ENCODE measurements around the gene LOXL1. TPM values are rescaled to one million over a fixed set of nuclear protein-coding genes. Genes with fewer than 3 reads are reported as not detected.
A peak's percentile ranks its signal among the peaks of the same experiment; 100 is the strongest.
"Not testable (repeated sequence)": the region's sequence is repeated elsewhere in the genome, so short reads cannot be mapped to it uniquely, and the experiment has no call there.

The LOXL1 gene
- total RNA-seq, 1 donor from 2014 or later = 163 TPM

DNA sequence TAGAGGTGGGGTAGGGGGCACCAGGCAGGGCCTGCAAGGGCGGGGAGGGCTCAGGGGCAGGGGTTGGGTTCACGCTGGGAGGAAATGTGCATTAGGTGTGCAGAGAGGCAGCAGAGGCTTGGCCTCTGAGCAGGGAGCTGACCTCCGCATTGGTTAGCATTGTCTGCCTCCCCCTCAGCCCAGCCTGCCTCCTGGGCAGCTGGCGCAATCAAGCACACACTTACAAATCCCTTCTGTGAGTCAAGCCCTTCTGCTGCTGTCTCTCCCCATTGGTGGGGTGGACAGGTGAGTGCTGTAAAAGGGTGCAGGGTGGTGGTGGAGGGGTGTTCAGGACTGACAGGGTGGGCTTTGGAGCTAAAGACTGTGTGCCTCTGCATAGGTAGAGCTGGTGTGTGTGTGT lies 9.3 kb downstream of the LOXL1 start:
- Mint-ChIP-seq H3K36me3 (ENCODE audit: unreplicated experiment) (no peaks in the 10 kb centered on the region), H3K4me1 (ENCODE audit: low read depth, unreplicated experiment) (peaks cover 50% of the 10 kb centered on the region), H3K27me3 (ENCODE audit: unreplicated experiment) (peaks cover 14% of the 10 kb centered on the region), H3K4me3 (ENCODE audit: unreplicated experiment) (peak overlapping the region; percentile 61), H3K9me3 (ENCODE audit: unreplicated experiment) (peaks cover 8% of the 10 kb centered on the region), H3K27ac (ENCODE audit: unreplicated experiment) (peak overlapping the region; percentile 80)
- DNase-seq = no peak
- no peak for TF ChIP-seq CTCF (IDR thresholded peaks at IDR 0.05; ENCODE audit: partially characterized antibody, unreplicated experiment)

DNA sequence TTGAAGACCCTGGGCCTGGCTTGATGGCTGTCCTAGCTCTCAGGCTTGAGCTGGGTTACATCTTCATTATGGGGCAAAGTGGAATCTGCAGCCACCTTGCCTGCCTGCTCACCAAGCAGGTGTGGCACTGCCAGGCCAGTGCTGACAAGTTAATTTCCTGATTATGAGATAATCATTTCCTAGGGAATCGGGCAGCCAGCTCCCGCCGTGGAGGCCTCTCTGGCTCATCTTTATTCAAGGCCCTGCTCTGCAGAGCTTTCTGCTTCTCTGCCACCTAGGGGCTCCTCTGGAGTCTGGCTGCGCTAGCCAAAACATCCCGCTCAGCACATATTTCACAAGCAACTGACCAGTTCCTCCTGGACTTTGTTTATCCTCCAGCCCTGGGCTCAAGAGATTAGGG lies 9.9 kb downstream of the LOXL1 start:
- Mint-ChIP-seq H3K27me3 (ENCODE audit: unreplicated experiment) (peaks cover 14% of the 10 kb centered on the region), H3K4me3 (ENCODE audit: unreplicated experiment) (peak overlapping the region; percentile 44), H3K36me3 (ENCODE audit: unreplicated experiment) (no peaks in the 10 kb centered on the region), H3K9me3 (ENCODE audit: unreplicated experiment) (peaks cover 8% of the 10 kb centered on the region), H3K27ac (ENCODE audit: unreplicated experiment) (peak overlapping the region; percentile 86), H3K4me1 (ENCODE audit: low read depth, unreplicated experiment) (peaks cover 49% of the 10 kb centered on the region)
- DNase-seq = no peak
- TF ChIP-seq CTCF (IDR thresholded peaks at IDR 0.05; ENCODE audit: partially characterized antibody, unreplicated experiment) = no peak

DNA sequence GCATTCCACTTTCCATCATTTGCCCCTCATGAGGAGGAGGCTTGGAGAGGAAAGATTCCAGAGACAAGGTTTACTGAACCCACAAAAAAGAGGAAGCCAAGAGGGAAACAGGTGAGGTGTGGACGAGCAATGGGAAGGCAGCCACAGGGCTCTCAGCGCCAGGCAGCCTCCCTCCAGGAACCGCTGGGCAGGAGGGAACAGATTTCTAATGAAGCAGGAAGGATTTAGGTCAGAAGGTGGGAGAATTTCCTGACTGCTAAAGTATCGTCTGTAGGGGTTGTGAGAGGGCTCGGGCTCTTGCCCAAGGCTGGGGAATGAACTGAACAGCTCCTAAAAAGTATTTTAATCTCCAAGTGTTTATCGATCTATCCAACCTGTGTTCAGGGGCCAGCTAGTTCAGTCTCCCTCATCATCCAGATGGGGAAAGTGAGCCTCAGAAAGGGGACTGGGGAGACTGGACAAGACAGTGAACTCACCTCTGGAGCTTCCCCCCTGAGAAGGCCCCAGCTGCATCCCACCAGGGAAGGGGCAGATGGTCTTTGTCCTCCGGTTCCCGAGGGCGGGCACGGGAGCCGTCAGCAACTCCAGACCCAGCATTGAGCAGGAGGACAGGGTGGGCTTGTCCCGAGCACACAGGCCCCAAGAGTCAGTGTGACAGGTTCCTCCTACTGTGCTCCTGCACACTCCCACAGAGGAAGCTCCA lies 10.5 kb downstream of the LOXL1 start:
- Mint-ChIP-seq H3K4me1 (ENCODE audit: low read depth, unreplicated experiment) (peaks cover 49% of the 10 kb centered on the region), H3K27me3 (ENCODE audit: unreplicated experiment) (peaks cover 14% of the 10 kb centered on the region), H3K36me3 (ENCODE audit: unreplicated experiment) (no peaks in the 10 kb centered on the region), H3K27ac (ENCODE audit: unreplicated experiment) (peak overlapping the region; percentile 86), H3K4me3 (ENCODE audit: unreplicated experiment) (peak overlapping the region; percentile 44), H3K9me3 (ENCODE audit: unreplicated experiment) (peaks cover 8% of the 10 kb centered on the region)
- no peak for TF ChIP-seq CTCF (IDR thresholded peaks at IDR 0.05; ENCODE audit: partially characterized antibody, unreplicated experiment)
- DNase-seq = no peak

DNA sequence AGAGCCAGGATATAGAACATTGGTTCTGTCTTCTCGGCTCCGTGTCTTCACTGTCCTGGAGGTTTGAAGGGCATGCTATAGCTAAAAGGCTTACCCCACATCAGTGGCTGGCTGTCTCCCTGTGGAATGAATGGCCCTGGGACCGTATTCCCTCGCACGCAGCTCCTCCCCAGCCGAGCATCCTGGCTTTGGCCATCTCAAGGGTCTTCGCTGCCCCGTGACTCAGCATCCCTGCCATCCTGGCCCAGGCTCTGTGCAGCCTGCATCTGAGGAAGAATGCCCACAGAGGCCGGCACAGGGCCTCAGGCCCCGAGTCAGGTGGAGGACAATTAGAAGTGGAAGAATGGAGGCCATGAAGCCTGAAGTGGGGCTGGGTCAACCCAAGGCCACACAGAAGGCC lies 11.0 kb downstream of the LOXL1 start:
- no peak for DNase-seq
- Mint-ChIP-seq H3K4me1 (ENCODE audit: low read depth, unreplicated experiment) (peaks cover 50% of the 10 kb centered on the region), H3K36me3 (ENCODE audit: unreplicated experiment) (no peaks in the 10 kb centered on the region), H3K27ac (ENCODE audit: unreplicated experiment) (no peak overlapping the region), H3K4me3 (ENCODE audit: unreplicated experiment) (no peak overlapping the region), H3K9me3 (ENCODE audit: unreplicated experiment) (peaks cover 10% of the 10 kb centered on the region), H3K27me3 (ENCODE audit: unreplicated experiment) (peaks cover 14% of the 10 kb centered on the region)
- no peak for TF ChIP-seq CTCF (IDR thresholded peaks at IDR 0.05; ENCODE audit: partially characterized antibody, unreplicated experiment)

DNA sequence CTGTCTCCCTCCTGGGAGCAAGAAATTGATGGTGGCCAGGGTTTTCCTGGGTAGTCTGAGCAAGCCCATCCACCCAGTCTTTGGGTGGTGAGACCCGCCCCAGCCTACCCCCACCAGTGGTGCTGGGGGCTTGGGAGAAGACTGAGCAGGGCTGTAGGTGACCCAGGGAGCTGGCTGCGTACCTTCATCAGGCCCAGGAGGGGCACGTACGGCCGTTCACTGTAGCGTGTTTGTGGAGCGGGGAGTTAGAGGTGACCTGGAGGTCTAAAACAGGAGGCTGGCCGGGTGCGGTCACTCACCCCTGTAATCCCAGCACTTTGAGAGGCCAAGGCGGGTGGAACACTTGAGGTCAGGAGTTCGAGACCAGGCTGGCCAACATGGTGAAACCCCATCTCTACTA lies 11.5 kb downstream of the LOXL1 start:
- H3K36me3 Mint-ChIP-seq (ENCODE audit: unreplicated experiment) = no peaks in the 10 kb centered on the region
- H3K9me3 Mint-ChIP-seq (ENCODE audit: unreplicated experiment) = peaks cover 10% of the 10 kb centered on the region
- DNase-seq = no peak
- TF ChIP-seq CTCF (IDR thresholded peaks at IDR 0.05; ENCODE audit: partially characterized antibody, unreplicated experiment) = no peak
- no peak overlapping the region for H3K4me3 Mint-ChIP-seq (ENCODE audit: unreplicated experiment)
- H3K27me3 Mint-ChIP-seq (ENCODE audit: unreplicated experiment) = peaks cover 12% of the 10 kb centered on the region
- H3K27ac Mint-ChIP-seq (ENCODE audit: unreplicated experiment) = no peak overlapping the region
- peaks cover 52% of the 10 kb centered on the region for H3K4me1 Mint-ChIP-seq (ENCODE audit: low read depth, unreplicated experiment)

DNA sequence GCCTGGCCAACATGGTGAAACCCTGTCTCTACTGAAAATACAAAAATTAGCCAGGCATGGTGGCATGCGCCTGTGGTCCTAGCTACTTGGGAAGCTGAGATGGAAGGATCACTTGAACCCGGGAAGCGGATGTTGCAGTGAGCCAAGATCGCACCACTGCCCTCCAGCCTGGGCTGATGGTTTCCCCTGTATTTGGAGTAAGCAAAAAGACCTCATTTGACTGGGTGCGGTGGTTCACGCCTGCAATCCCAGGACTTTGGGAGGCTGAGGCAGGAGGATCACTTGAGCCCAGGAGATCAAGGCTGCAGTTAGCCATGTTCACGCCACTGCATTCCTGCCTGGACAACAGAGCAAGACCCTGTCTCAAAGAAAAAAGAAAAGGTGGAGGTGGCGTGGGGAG lies 12.3 kb downstream of the LOXL1 start:
- not testable (repeated sequence) for H3K27ac Mint-ChIP-seq (ENCODE audit: unreplicated experiment); H3K27me3 Mint-ChIP-seq (ENCODE audit: unreplicated experiment)
- peaks cover 55% of the 10 kb centered on the region for H3K4me1 Mint-ChIP-seq (ENCODE audit: low read depth, unreplicated experiment)

More for the DNA sequence above, 12.3 kb downstream of the LOXL1 start:
- not testable (repeated sequence) for DNase-seq; H3K36me3 Mint-ChIP-seq (ENCODE audit: unreplicated experiment); H3K4me3 Mint-ChIP-seq (ENCODE audit: unreplicated experiment)
- H3K9me3 Mint-ChIP-seq (ENCODE audit: unreplicated experiment) = peaks cover 10% of the 10 kb centered on the region
